Ovary (tissue), 9 donors: Measurements from ENCODE around the gene BHMT. TPM values are rescaled to one million over a fixed set of nuclear protein-coding genes. Genes with fewer than 3 reads are reported as not detected.

ENCODE experiments used
- DNase-seq, 5 donors: peaks; one replicate each; pipeline ENCODE4 v3.0.0-alpha.2; 2019 to 2020
- H3K27ac ChIP-seq, 2 donors: fragments of 200-600 bp; one replicate each; pipeline versions ENCODE4 v1.5.1 to v1.8.0; 2019 to 2022
- H3K27me3 ChIP-seq: fragments of 200-600 bp; one replicate; pipeline ENCODE4 v1.8.0; 2022
- H3K36me3 ChIP-seq: fragments of 200-600 bp; sonication (generic); one replicate; pipeline ENCODE4 v1.5.1; 2019
- H3K4me1 ChIP-seq: one replicate; pipeline ENCODE4 v1.8.1; 2013; ENCODE audit warnings: mild to moderate bottlenecking, moderate library complexity; ENCODE audit not compliant: insufficient read depth
- H3K4me3 ChIP-seq: fragments of 200-600 bp; sonication (generic); one replicate; pipeline ENCODE4 v1.5.1; 2017
- H3K9me3 ChIP-seq, 2 donors: fragments of 200-600 bp in 1 of 2; sonication (generic) in 1 of 2; one replicate each; pipeline versions ENCODE4 v1.5.1 to v1.8.1; 2013 to 2019; ENCODE audit warnings: mild to moderate bottlenecking in 1 of 2, moderate library complexity in 1 of 2
- CTCF ChIP-seq, 3 donors: fragments of 450-650 bp in 2 of 3; fragments of 200-600 bp in 1 of 3; IDR thresholded peaks; one replicate each; pipeline versions ENCODE4 v1.5.1 to v1.8.0; 2016 to 2022; ENCODE audit warnings: antibody characterized with exemption in 3 of 3, mild to moderate bottlenecking in 1 of 3
- EP300 ChIP-seq: sonication (generic); formaldehyde crosslinking; IDR thresholded peaks from one replicate; pipeline ENCODE4 v1.6.1; 2017; ENCODE audit warnings: antibody characterized with exemption
- POLR2A ChIP-seq: fragments of 450-650 bp; IDR thresholded peaks from one replicate; pipeline ENCODE4 v1.6.1; 2017; ENCODE audit warnings: antibody characterized with exemption, mild to moderate bottlenecking, moderate library complexity
- WGBS, 3 donors: extraction: QIAGEN DNeasy Blood & Tissue Kit in 1 of 3; methylation state at CpG; one replicate each; pipeline versions ENCODE4 v1.1.5 to v1.1.7; 2013 to 2017; 5-methylcytosine and 5-hydroxymethylcytosine counted together
- intact Hi-C, 4 donors: fragments of 100-400 bp; cut with DNase I; formaldehyde crosslinking; loops; one replicate each; pipeline versions ENCODE4 v1.11.0 to v1.15.1; 2022 to 2023
- polyA plus RNA-seq, 2 donors: library from polyadenylated mRNA; stranded (reverse); fragments of 200-250 nt in 1 of 2; fragments of 350-450 nt in 1 of 2; fragmentation: Illumina TruSeq in 1 of 2; extraction: RNeasy Lipid Tissue Mini Kit (QIAGEN cat#74804) in 1 of 2; gene quantifications; one replicate each; pipeline ENCODE4 v1.2.3, GENCODE V29; 2013 to 2014
- total RNA-seq, 7 donors: library from RNA; depleted of rRNA in 2 of 7; stranded (reverse); fragments of >200 nt in 2 of 7; fragmentation: NEBNext Ultra II Directional in 3 of 7; extraction: Animal tissue kit (Norgen Biotek cat#: 25700) in 3 of 7; gene quantifications; one replicate each; pipeline versions ENCODE4 v1.1.0 to v1.2.4, GENCODE V29; 2016 to 2023
- donor health status: DM: no; HTN: no; CAD: no; lungs with moderate emphysema.
- donor health status: DM: no; HTN: no; CAD: no.
- donor health status: Bipolar disorder and iron deficiency.
- donor health status: DM: yes; HTN: yes; CAD: no.
- donor health status: DM: no; HTN: no; CAD: no.
- donor health status: DM: yes; HTN: yes; CAD: no.

The BHMT gene
- total and polyA plus RNA-seq, 9 donors = 0.07 to 0.92 (median 0.27) TPM; not detected in 2

DNA sequence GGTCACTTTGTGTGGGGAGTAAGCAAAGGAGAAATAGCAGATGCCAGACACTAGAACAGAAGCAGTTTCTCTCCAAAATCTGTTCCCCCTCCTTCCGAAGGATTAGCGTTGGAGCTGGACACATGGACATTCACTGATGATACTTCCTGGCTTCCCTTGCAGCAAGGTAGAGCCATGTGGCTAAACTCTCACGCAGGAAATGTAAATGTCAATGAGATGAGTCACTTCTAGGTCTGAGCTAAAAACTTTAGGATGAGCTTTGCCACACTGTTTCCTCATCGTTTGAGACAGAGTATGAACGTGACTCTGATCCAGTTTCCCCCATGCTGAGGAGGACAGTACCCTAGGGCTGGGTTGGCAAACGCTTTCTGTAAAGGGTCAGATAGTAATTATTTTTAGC, 37.0 kb upstream of the BHMT start:
- intact Hi-C loops = no loop called here
- Histone ChIP-seq H3K4me3 (no peak overlapping the region), H3K27me3 (no peaks in the 10 kb centered on the region), H3K4me1 (peaks cover 1% of the 10 kb centered on the region), H3K9me3 (no peaks in the 10 kb centered on the region), H3K27ac (no peak overlapping the region), H3K36me3 (no peaks in the 10 kb centered on the region)
- WGBS, 3 donors = 74 to 85% (median 84%) methylated on average over 6 of the region's 6 CpGs
- TF ChIP-seq CTCF (IDR thresholded peaks at IDR 0.05) = no peak
- no peak for TF ChIP-seq POLR2A
- TF ChIP-seq EP300 = no peak
- DNase-seq = no peak

DNA sequence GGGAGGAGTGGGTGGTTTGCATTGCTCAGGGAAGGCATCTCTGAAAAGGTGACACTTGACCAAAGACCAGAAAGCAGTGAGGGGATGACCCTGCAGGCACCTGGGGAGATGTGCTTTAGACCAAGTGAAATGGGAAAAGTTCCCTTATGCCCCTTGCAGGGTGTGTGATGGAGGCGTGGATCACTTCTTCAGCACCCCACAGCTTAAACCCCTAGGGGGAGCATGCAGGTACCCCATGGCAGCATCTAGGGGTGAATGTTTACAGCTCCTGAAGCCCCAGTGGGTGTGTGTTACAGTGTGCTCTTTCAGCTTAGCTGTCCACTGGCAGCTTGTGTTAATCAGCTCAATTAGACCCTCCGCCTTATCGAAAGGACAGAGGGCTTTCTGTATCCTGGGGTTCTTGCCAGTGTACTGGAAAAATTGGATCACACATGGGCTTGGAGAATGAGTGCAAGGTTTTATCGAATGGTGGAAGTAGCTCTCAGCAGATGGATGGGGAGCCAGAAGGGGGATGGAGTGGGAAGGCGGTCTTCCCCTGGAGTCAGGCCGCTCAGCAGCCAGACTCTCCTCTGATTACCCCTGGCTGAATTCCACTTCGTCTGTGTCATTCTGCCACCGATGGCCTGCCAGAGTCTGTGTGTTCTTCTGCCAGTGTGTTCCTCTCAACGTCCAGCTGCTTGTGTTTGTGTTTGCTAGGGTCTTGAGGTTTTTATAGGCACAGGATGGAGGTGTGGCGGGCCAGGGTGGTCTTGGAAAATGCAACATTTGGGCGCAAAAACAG, 35.8 kb upstream of the BHMT start:
- Histone ChIP-seq H3K4me1 (no peaks in the 10 kb centered on the region), H3K27me3 (no peaks in the 10 kb centered on the region), H3K9me3 (no peaks in the 10 kb centered on the region), H3K27ac (no peak overlapping the region), H3K36me3 (no peaks in the 10 kb centered on the region), H3K4me3 (no peak overlapping the region)
- 90 to 92% (median 92%) methylated on average over 11 of the region's 11 CpGs for WGBS, 3 donors
- no peak for DNase-seq
- TF ChIP-seq POLR2A (no peak), CTCF (IDR thresholded peaks at IDR 0.05) (no peak), EP300 (no peak)
- intact Hi-C loops = no loop called here

- no peak for DNase-seq
- intact Hi-C loops = no loop called here
- TF ChIP-seq POLR2A (no peak), EP300 (no peak), CTCF (IDR thresholded peaks at IDR 0.05) (no peak)
- Histone ChIP-seq H3K4me1 (no peaks in the 10 kb centered on the region), H3K27me3 (no peaks in the 10 kb centered on the region), H3K27ac (no peak overlapping the region), H3K9me3 (no peaks in the 10 kb centered on the region), H3K36me3 (no peaks in the 10 kb centered on the region), H3K4me3 (no peak overlapping the region)
- 48 to 61% (median 53%) methylated on average over 4 of the region's 4 CpGs for WGBS, 3 donors
Measured at GRCh38 chr5:79076819-79077218, 34.8 kb upstream of the BHMT start.

DNA sequence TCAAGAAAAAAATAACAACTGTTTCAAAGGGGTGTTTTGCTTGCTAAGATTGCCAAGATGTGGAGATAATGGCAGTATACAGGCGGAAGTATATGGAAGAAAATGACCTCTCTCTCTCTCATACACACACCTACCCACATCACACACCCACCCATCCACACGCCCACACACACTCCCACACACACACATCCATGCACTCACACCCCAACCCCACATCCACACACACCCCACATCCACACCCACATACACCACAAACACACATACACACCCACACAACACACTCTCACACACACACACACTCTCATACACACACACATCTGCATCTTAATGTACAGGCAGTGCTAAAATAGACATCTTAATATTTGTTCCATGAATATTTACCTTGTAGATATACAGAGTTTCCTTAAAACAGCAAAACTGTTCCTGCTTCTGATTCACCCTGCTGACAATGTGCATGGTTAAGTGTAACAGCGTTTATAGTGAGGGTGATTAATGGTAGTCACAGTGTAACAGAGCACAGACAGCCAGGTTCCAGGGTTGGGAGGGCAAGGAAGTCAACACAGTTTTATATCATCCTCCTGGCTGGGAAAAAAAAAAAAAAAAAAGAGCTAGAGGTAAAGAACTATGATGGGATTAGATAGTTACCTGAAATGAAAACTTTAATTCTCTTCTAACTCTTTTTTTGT, 33.8 kb upstream of the BHMT start:
- no peaks in the 10 kb centered on the region for H3K4me1 ChIP-seq
- no peak for TF ChIP-seq EP300
- no peak for TF ChIP-seq CTCF (IDR thresholded peaks at IDR 0.05)
- TF ChIP-seq POLR2A = no peak
- DNase-seq = no peak
- WGBS, 3 donors = 57 to 69% (median 60%) methylated on average over 3 of the region's 3 CpGs
- H3K9me3 ChIP-seq = no peaks in the 10 kb centered on the region
- no peak overlapping the region for H3K4me3 ChIP-seq
- intact Hi-C loops = no loop called here
- no peaks in the 10 kb centered on the region for H3K27me3 ChIP-seq
- no peak overlapping the region for H3K27ac ChIP-seq
- H3K36me3 ChIP-seq = no peaks in the 10 kb centered on the region
